Mucosa of descending colon (tissue), 3 donors: Measurements from ENCODE around the gene CLCN6. TPM values are rescaled to one million over a fixed set of nuclear protein-coding genes. Genes with fewer than 3 reads are reported as not detected.

Source experiments
- ATAC-seq: fragments of 200-7000 bp; cut with Tn5 transposase; one replicate; pipeline ENCODE4 v1.9.1; 2020; ENCODE audit warnings: mild to moderate bottlenecking, moderate library complexity
- DNase-seq, 3 donors: peaks; one replicate each; pipeline ENCODE4 v3.0.0-alpha.2; 2020
- H3K36me3 ChIP-seq: fragments of 200-600 bp; one replicate; pipeline ENCODE4 v1.8.0; 2021; ENCODE audit warnings: low read depth, mild to moderate bottlenecking
- H3K4me1 ChIP-seq: fragments of 200-600 bp; one replicate; pipeline ENCODE4 v1.8.0; 2021; ENCODE audit warnings: low read depth, mild to moderate bottlenecking
- H3K4me3 ChIP-seq: fragments of 200-600 bp; one replicate; pipeline ENCODE4 v1.8.0; 2021; ENCODE audit warnings: mild to moderate bottlenecking
- H3K9me3 ChIP-seq: fragments of 200-600 bp; one replicate; pipeline ENCODE4 v1.8.0; 2021; ENCODE audit warnings: mild to moderate bottlenecking
- CTCF ChIP-seq: fragments of 200-600 bp; IDR thresholded peaks from one replicate; pipeline ENCODE4 v1.8.0; 2022; ENCODE audit warnings: antibody characterized with exemption, mild to moderate bottlenecking
- intact Hi-C, 2 donors: fragments of 100-400 bp; cut with DNase I in 1 of 2; cut with micrococcal nuclease in 1 of 2; formaldehyde crosslinking; loops; one replicate each; pipeline versions ENCODE4 v1.11.0 to v1.11.1; 2022; cut with DNase I, micrococcal nuclease
- total RNA-seq, 3 donors: library from RNA; stranded (reverse); fragmentation: NEBNext Ultra II Directional in 2 of 3; extraction: Animal tissue kit (Norgen Biotek cat#: 25700) in 2 of 3; gene quantifications; one replicate each; pipeline versions ENCODE4 v1.2.1 to v1.2.4, GENCODE V29; 2021 to 2023
- donor health status: DM: no; HTN: no; CAD: no; lungs with moderate emphysema.
- donor health status: DM: no; HTN: no; CAD: no.
- donor health status: DM: no; HTN: yes; CAD: no.

Gene CLCN6
- total RNA-seq, 3 donors from 2014 or later, result 20.8 to 29.7 (median 24.3) TPM

- ATAC-seq (no peak), DNase-seq (no peak)
- Histone ChIP-seq H3K36me3 (no peaks in the 10 kb centered on the region), H3K4me1 (peaks cover 11% of the 10 kb centered on the region), H3K9me3 (no peaks in the 10 kb centered on the region), H3K4me3 (no peak overlapping the region)
- intact Hi-C loops, result no loop called here
- TF ChIP-seq CTCF, result no peak
These were observed 12.2 kb upstream of the CLCN6 start for GRCh38 chr1:11793819-11794218.

GRCh38 chr1:11794446-11795237 is 11.3 kb upstream of the CLCN6 start:
- intact Hi-C loops, result no loop called here

GRCh38 chr1:11795238-11795890 is 10.6 kb upstream of the CLCN6 start:
- Histone ChIP-seq H3K4me3 (no peak overlapping the region), H3K36me3 (no peaks in the 10 kb centered on the region), H3K9me3 (no peaks in the 10 kb centered on the region), H3K4me1 (peaks cover 8% of the 10 kb centered on the region)
- intact Hi-C loops, result no loop called here
- ATAC-seq (no peak), DNase-seq (peak in 1 of 3 donors; percentile 2)
- TF ChIP-seq CTCF, result no peak

More at GRCh38 chr1:11794446-11795237, 11.3 kb upstream of the CLCN6 start:
- no peaks in the 10 kb centered on the region for H3K36me3 ChIP-seq
- H3K4me1 ChIP-seq, result peaks cover 8% of the 10 kb centered on the region
- H3K9me3 ChIP-seq, result no peaks in the 10 kb centered on the region
- no peak for DNase-seq
- TF ChIP-seq CTCF, result no peak
- no peak for ATAC-seq
- H3K4me3 ChIP-seq, result no peak overlapping the region

GRCh38 chr1:11796036-11796828 is 9.8 kb upstream of the CLCN6 start:
- H3K9me3 ChIP-seq, result no peaks in the 10 kb centered on the region
- no peak for ATAC-seq
- H3K36me3 ChIP-seq, result no peaks in the 10 kb centered on the region
- no peak overlapping the region for H3K4me3 ChIP-seq
- H3K4me1 ChIP-seq, result peaks cover 4% of the 10 kb centered on the region
- intact Hi-C loops, result no loop called here
- peak in 1 of 3 donors; percentile 18 for DNase-seq
- TF ChIP-seq CTCF, result no peak

GRCh38 chr1:11797525-11798216 is 8.3 kb upstream of the CLCN6 start:
- ATAC-seq (no peak), DNase-seq (peak in 1 of 3 donors; percentile 5)
- Histone ChIP-seq H3K36me3 (no peaks in the 10 kb centered on the region), H3K9me3 (no peaks in the 10 kb centered on the region), H3K4me3 (no peak overlapping the region), H3K4me1 (peaks cover 5% of the 10 kb centered on the region)
- intact Hi-C loops, result no loop called here
- no peak for TF ChIP-seq CTCF
